NCI-H128 (cell line): ENCODE data around the gene S100A16.
"Not testable (repeated sequence)": the region's sequence is repeated elsewhere in the genome, so short reads cannot be mapped to it uniquely, and the experiment has no call there.

Experiments
- DNase-seq: peaks from one replicate; lab custom pipeline; 2025; ENCODE audit not compliant: unreplicated experiment; lab: John Stamatoyannopoulos, UW

Gene S100A16

GRCh38 chr1:153565529-153566374 lies 47.2 kb downstream of the S100A16 start, which contains the start of gene S100A2:
TSS of gene S100A2 (minus strand) at chr1:153565844. CDS start at chr1:153563877, 1,967 bp downstream.
- DNase-seq, result peak; percentile 47

GRCh38 chr1:153563991-153564390 lies 48.9 kb downstream of the S100A16 start:
- no peak for DNase-seq

DNA sequence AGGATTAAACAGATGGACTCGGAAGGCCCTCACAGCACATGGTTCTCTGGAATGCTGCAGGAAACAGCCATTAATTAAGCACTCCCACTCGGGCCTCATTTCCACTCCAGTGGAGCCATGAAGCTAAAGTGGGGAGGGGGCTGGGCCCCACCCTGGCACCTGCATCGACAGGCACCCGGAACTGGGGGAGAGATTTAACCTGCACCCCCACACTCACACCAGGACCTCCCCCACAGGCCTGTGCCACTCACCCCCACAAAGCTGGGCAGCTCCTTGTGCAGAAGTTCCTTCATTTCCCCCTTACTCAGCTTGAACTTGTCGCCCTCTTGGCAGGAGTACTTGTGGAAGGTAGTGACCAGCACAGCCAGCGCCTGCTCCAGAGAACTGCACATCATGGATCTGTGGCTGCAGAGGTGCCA lies 49.4 kb downstream of the S100A16 start:
- DNase-seq, result no peak

GRCh38 chr1:153562021-153562420 lies 50.9 kb downstream of the S100A16 start:
- not testable (repeated sequence) for DNase-seq

- DNase-seq, result no peak
Measured at GRCh38 chr1:153561466-153561985, 51.4 kb downstream of the S100A16 start.

DNA sequence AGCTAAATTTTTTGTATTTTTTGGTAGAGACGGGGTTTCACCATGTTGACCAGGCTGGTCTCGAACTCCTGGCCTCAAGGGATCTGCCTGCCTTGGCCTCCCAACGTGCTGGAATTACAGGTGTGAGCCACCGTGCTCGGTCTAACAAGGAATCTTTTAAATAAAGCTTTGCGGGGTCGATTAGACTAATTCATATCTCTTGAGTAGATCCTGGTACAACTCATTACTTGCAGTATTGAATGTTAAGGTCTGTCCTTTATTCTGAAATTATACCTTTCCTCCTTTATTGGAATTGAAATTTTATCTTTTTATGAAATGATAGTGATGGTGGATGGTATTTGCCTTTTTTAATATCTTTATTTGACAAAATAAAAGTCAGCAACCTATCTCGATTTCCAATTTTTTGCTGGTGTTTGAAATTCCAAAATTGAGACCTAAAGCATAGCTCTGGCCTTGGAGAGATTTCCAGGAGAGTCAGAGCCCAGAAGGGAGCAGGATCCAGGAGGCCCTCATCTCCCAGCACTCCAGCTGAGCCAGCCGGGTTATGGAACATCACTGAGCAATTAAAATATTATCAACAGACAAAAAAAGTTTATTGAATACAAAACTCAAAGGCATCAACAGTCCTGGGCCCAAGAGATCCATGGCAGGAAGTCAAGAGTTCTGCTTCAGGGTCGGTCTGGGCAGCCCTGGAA lies 52.0 kb downstream of the S100A16 start:
- no peak for DNase-seq

DNA sequence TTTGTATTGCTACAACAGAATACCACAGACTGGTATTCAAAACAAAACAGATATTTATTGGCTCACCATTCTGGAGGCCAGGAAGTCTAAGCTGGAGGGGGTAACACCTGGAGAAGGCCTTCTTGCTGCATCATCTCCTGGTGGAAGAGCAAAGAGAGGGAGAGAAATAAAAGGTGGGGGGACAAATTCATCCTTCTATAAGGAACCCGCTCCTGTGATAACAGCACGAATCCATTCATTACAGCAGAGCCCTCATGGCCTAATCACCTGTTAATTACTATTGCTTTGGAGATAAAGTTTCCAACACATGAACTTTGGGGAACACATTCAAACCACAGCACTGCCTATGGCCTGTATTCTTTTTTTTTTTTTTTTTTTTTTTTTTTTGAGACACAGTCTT lies 52.7 kb downstream of the S100A16 start:
- no peak for DNase-seq

DNA sequence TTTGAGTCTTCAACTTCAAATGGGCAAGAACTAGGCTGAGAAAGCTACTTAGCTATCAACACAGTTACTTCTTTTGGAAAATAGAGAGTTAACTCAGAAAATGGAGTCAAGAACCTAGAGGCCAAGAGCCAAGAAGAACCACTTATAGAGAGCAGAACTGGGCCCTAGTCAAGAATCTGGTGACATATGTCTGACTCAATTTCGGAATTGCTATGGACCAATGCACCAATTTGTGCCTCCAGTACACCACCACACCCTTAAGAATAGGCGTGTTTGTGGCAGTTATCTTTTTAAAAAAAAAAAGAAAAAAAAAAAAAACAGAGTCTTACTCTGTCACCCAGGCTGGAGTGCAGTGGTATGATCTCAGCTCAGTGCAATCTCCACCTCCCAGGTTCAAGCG lies 55.1 kb downstream of the S100A16 start:
- DNase-seq, result no peak
